Measurements from ENCODE around the gene CLEC11A. TPM values are rescaled to one million over a fixed set of nuclear protein-coding genes. Genes with fewer than 3 reads are reported as not detected.
A peak's percentile ranks its signal among the peaks of the same experiment; 100 is the strongest.

CLEC11A gene
- total RNA-seq, 1 experiment from 2014 or later = 7.1 TPM

GRCh38 chr19:50713556-50714236 lies 9.5 kb upstream of the CLEC11A start:
- peak; percentile 22 for DNase-seq
- Histone ChIP-seq H3K4me3 (ENCODE audit: insufficient read depth, low read depth, low read length) (no peak overlapping the region), H3K27me3 (ENCODE audit: control insufficient read depth, insufficient read depth, low read length) (peaks cover 23% of the 10 kb centered on the region), H3K36me3 (replicated peaks; ENCODE audit: control insufficient read depth, insufficient read depth, low read length) (no peaks in the 10 kb centered on the region)

- Histone ChIP-seq H3K4me3 (ENCODE audit: insufficient read depth, low read depth, low read length) (no peak overlapping the region), H3K36me3 (replicated peaks; ENCODE audit: control insufficient read depth, insufficient read depth, low read length) (no peaks in the 10 kb centered on the region), H3K27me3 (ENCODE audit: control insufficient read depth, insufficient read depth, low read length) (peaks cover 40% of the 10 kb centered on the region)
- DNase-seq = peak; percentile 52
These were observed 6.8 kb upstream of the CLEC11A start for GRCh38 chr19:50716178-50717025.

GRCh38 chr19:50717026-50717723 lies 6.0 kb upstream of the CLEC11A start:
- no peak overlapping the region for H3K4me3 ChIP-seq (ENCODE audit: insufficient read depth, low read depth, low read length)
- peak; percentile 70 for DNase-seq
- H3K36me3 ChIP-seq (replicated peaks; ENCODE audit: control insufficient read depth, insufficient read depth, low read length) = no peaks in the 10 kb centered on the region
- H3K27me3 ChIP-seq (ENCODE audit: control insufficient read depth, insufficient read depth, low read length) = peaks cover 48% of the 10 kb centered on the region

- Histone ChIP-seq H3K4me3 (ENCODE audit: insufficient read depth, low read depth, low read length) (peak overlapping the region; percentile 52), H3K36me3 (replicated peaks; ENCODE audit: control insufficient read depth, insufficient read depth, low read length) (no peaks in the 10 kb centered on the region), H3K27me3 (ENCODE audit: control insufficient read depth, insufficient read depth, low read length) (peaks cover 55% of the 10 kb centered on the region)
- no peak for DNase-seq
These were observed 5.3 kb upstream of the CLEC11A start for GRCh38 chr19:50717891-50718254.

GRCh38 chr19:50718255-50719118 lies 4.7 kb upstream of the CLEC11A start:
- peak; percentile 91 for DNase-seq
- Histone ChIP-seq H3K4me3 (ENCODE audit: insufficient read depth, low read depth, low read length) (peak overlapping the region; percentile 52), H3K27me3 (ENCODE audit: control insufficient read depth, insufficient read depth, low read length) (peaks cover 61% of the 10 kb centered on the region), H3K36me3 (replicated peaks; ENCODE audit: control insufficient read depth, insufficient read depth, low read length) (no peaks in the 10 kb centered on the region)

- H3K4me3 ChIP-seq (ENCODE audit: insufficient read depth, low read depth, low read length) = peak overlapping the region; percentile 52
These were observed 4.1 kb upstream of the CLEC11A start for GRCh38 chr19:50719119-50719435.

GRCh38 chr19:50719566-50719965 lies 3.6 kb upstream of the CLEC11A start, which contains the start of gene SHANK1:
Gene SHANK1, minus strand, starts transcription at chr19:50719802. Its CDS starts 2,883 bp downstream, at chr19:50716919.
- Histone ChIP-seq H3K36me3 (replicated peaks; ENCODE audit: control insufficient read depth, insufficient read depth, low read length) (no peaks in the 10 kb centered on the region), H3K4me3 (ENCODE audit: insufficient read depth, low read depth, low read length) (peak within 1 kb of the TSS; percentile 52), H3K27me3 (ENCODE audit: control insufficient read depth, insufficient read depth, low read length) (peaks cover 70% of the 10 kb centered on the region)
- DNase-seq = peak; percentile 95

More at GRCh38 chr19:50719119-50719435, 4.1 kb upstream of the CLEC11A start:
- Histone ChIP-seq H3K27me3 (ENCODE audit: control insufficient read depth, insufficient read depth, low read length) (peaks cover 67% of the 10 kb centered on the region), H3K36me3 (replicated peaks; ENCODE audit: control insufficient read depth, insufficient read depth, low read length) (no peaks in the 10 kb centered on the region)
- no peak for DNase-seq

- H3K27me3 ChIP-seq (ENCODE audit: control insufficient read depth, insufficient read depth, low read length) = peaks cover 72% of the 10 kb centered on the region
- H3K4me3 ChIP-seq (ENCODE audit: insufficient read depth, low read depth, low read length) = no peak overlapping the region
- DNase-seq = peak; percentile 65
- no peaks in the 10 kb centered on the region for H3K36me3 ChIP-seq (replicated peaks; ENCODE audit: control insufficient read depth, insufficient read depth, low read length)
These were observed 2.8 kb upstream of the CLEC11A start for GRCh38 chr19:50720181-50720920.

- peak; percentile 50 for DNase-seq
- Histone ChIP-seq H3K36me3 (replicated peaks; ENCODE audit: control insufficient read depth, insufficient read depth, low read length) (no peaks in the 10 kb centered on the region), H3K27me3 (ENCODE audit: control insufficient read depth, insufficient read depth, low read length) (peaks cover 70% of the 10 kb centered on the region), H3K4me3 (ENCODE audit: insufficient read depth, low read depth, low read length) (no peak overlapping the region)
These were observed 2.2 kb upstream of the CLEC11A start for GRCh38 chr19:50720921-50721381.

- no peak overlapping the region for H3K4me3 ChIP-seq (ENCODE audit: insufficient read depth, low read depth, low read length)
- peak; percentile 41 for DNase-seq
- H3K27me3 ChIP-seq (ENCODE audit: control insufficient read depth, insufficient read depth, low read length) = peaks cover 65% of the 10 kb centered on the region
- H3K36me3 ChIP-seq (replicated peaks; ENCODE audit: control insufficient read depth, insufficient read depth, low read length) = no peaks in the 10 kb centered on the region
These were observed 1.6 kb upstream of the CLEC11A start for GRCh38 chr19:50721441-50722137.

- Histone ChIP-seq H3K27me3 (ENCODE audit: control insufficient read depth, insufficient read depth, low read length) (peaks cover 58% of the 10 kb centered on the region), H3K4me3 (ENCODE audit: insufficient read depth, low read depth, low read length) (peak overlapping the region; percentile 12; the same call in 1 of the 2 replicates), H3K36me3 (replicated peaks; ENCODE audit: control insufficient read depth, insufficient read depth, low read length) (no peaks in the 10 kb centered on the region)
- DNase-seq = peak; percentile 46
These were observed 757 bp upstream of the CLEC11A start for GRCh38 chr19:50722201-50723013.

GRCh38 chr19:50723735-50724521 lies 764 bp downstream of the CLEC11A start:
- H3K27me3 ChIP-seq (ENCODE audit: control insufficient read depth, insufficient read depth, low read length) = peaks cover 48% of the 10 kb centered on the region
- H3K36me3 ChIP-seq (replicated peaks; ENCODE audit: control insufficient read depth, insufficient read depth, low read length) = no peaks in the 10 kb centered on the region

More at GRCh38 chr19:50723735-50724521, 764 bp downstream of the CLEC11A start:
- peak; percentile 62 for DNase-seq
- peak overlapping the region; percentile 67 for H3K4me3 ChIP-seq (ENCODE audit: insufficient read depth, low read depth, low read length)
